Measurements from ENCODE around the gene NPFF.

The NPFF gene

DNA sequence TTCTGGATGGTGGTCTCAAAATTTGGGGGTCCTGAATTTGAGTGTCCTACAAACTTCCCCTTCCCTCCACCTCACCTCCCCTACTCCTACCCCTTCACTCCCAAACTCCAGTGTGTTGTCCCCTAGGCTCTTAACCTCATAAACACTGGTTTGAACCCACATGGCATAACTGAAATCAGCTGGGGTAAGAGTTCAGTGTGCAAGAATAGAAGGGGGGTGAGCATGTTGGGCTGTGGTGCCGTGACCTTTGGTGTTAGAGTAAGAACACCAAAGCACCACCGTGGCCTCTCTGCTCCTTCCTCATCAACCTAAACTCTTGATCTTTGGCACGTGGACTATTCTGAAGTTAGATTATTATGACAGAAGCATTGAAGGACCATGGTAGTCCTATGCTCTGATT, 44.3 kb downstream of the NPFF start:
- Histone ChIP-seq H3K4me3 (ENCODE audit: insufficient read depth, low read depth, low read length) (no peak overlapping the region), H3K27ac (ENCODE audit: insufficient read depth, low read depth, low read length, poor library complexity, severe bottlenecking) (no peak overlapping the region), H3K27me3 (ENCODE audit: control insufficient read depth, insufficient read depth, low read length, poor library complexity, severe bottlenecking) (no peaks in the 10 kb centered on the region), H3K4me1 (ENCODE audit: control insufficient read depth, insufficient read depth, low read length) (peaks cover 22% of the 10 kb centered on the region), H3K9me3 (ENCODE audit: control insufficient read depth, low read length) (no peaks in the 10 kb centered on the region), H3K36me3 (ENCODE audit: control insufficient read depth, insufficient read depth, low read length) (peaks cover 90% of the 10 kb centered on the region)
- WGBS, 2 experiments = 92 to 94% methylated on average over 3 of the region's 3 CpGs

DNA sequence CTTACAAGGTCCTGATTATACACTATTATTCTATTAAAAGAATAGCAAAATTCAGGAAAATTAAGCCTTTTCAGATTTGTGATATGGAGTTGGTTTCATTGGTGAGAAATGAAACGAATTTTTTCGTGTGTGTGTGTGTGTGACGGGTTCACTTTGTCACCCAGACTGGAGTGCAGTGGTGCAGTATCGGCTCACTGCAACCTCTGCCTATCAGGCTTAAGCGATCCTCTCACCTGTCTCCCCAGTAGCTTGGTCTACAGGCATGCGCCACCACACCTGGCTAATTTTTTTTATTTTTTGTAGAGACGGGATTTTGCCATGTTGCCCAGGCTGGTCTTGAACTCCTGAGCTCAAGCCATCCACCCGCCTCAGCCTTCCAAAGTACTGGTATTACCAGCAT, 45.7 kb downstream of the NPFF start:
- Histone ChIP-seq H3K36me3 (ENCODE audit: control insufficient read depth, insufficient read depth, low read length) (peaks cover 90% of the 10 kb centered on the region), H3K27ac (ENCODE audit: insufficient read depth, low read depth, low read length, poor library complexity, severe bottlenecking) (no peak overlapping the region), H3K4me3 (ENCODE audit: insufficient read depth, low read depth, low read length) (no peak overlapping the region), H3K27me3 (ENCODE audit: control insufficient read depth, insufficient read depth, low read length, poor library complexity, severe bottlenecking) (no peaks in the 10 kb centered on the region), H3K9me3 (ENCODE audit: control insufficient read depth, low read length) (no peaks in the 10 kb centered on the region), H3K4me1 (ENCODE audit: control insufficient read depth, insufficient read depth, low read length) (peaks cover 22% of the 10 kb centered on the region)
- WGBS, 2 experiments = 91 to 96% methylated on average over 8 of the region's 8 CpGs

DNA sequence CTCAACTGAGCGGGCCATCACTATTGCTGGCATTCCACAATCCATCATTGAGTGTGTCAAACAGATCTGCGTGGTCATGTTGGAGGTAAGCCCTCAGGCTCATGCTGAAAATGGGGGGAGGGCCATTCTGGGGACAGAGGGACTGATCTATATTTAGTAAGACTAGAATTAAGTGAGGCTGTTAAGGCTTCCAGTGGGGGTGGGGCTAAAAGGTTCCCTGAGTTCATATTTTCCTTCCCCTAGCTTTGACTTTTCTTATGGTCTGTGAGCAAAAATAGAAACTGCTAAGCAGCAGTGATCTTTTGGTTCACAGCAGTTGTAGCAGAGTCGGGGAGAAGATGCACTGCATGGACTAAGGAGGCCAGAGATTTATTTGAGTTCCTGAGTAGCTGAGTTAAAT, 46.2 kb downstream of the NPFF start:
- H3K4me3 ChIP-seq (ENCODE audit: insufficient read depth, low read depth, low read length) = no peak overlapping the region
- H3K4me1 ChIP-seq (ENCODE audit: control insufficient read depth, insufficient read depth, low read length) = peaks cover 22% of the 10 kb centered on the region
- H3K27me3 ChIP-seq (ENCODE audit: control insufficient read depth, insufficient read depth, low read length, poor library complexity, severe bottlenecking) = no peaks in the 10 kb centered on the region
- H3K9me3 ChIP-seq (ENCODE audit: control insufficient read depth, low read length) = no peaks in the 10 kb centered on the region
- peaks cover 90% of the 10 kb centered on the region for H3K36me3 ChIP-seq (ENCODE audit: control insufficient read depth, insufficient read depth, low read length)
- no peak overlapping the region for H3K27ac ChIP-seq (ENCODE audit: insufficient read depth, low read depth, low read length, poor library complexity, severe bottlenecking)
- WGBS, 2 experiments = 98% methylated on average over 3 of the region's 3 CpGs

DNA sequence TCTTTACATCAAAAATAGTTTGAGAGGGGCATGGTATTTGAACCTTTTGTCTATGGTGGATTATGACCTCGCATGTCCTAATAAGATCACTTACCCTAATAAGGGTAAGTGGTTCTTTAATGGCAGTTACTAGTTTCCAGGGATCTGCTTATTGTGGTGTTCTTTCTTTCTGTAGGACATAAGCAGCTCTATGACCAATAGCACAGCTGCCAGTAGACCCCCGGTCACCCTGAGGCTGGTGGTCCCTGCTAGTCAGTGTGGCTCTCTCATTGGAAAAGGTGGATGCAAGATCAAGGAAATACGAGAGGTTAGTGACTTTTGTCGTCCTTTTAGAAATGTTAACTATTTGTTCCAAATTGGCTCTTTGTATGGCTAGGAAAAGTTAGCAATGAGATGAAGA, 48.2 kb downstream of the NPFF start:
- Histone ChIP-seq H3K4me3 (ENCODE audit: insufficient read depth, low read depth, low read length) (no peak overlapping the region), H3K9me3 (ENCODE audit: control insufficient read depth, low read length) (no peaks in the 10 kb centered on the region), H3K27ac (ENCODE audit: insufficient read depth, low read depth, low read length, poor library complexity, severe bottlenecking) (no peak overlapping the region), H3K27me3 (ENCODE audit: control insufficient read depth, insufficient read depth, low read length, poor library complexity, severe bottlenecking) (no peaks in the 10 kb centered on the region), H3K4me1 (ENCODE audit: control insufficient read depth, insufficient read depth, low read length) (peaks cover 21% of the 10 kb centered on the region), H3K36me3 (ENCODE audit: control insufficient read depth, insufficient read depth, low read length) (peaks cover 91% of the 10 kb centered on the region)
- WGBS, 2 experiments = 92 to 93% methylated on average over 4 of the region's 4 CpGs
